GM10266 (cell line): ENCODE data around the gene F13A1.

Experiments
- DNase-seq: peaks from one replicate; pipeline ENCODE4 v3.0.0; 2012; ENCODE audit errors: extremely low spot score
- TF ChIP-seq, protein P1 (sequence below): IDR thresholded peaks from 2 replicates; pipeline ENCODE4 v1.5.1; 2012; ENCODE audit warnings: mild to moderate bottlenecking, low read depth; ENCODE audit not compliant: control insufficient read depth, insufficient read depth; ENCODE audit errors: missing control alignments

The F13A1 gene

DNA sequence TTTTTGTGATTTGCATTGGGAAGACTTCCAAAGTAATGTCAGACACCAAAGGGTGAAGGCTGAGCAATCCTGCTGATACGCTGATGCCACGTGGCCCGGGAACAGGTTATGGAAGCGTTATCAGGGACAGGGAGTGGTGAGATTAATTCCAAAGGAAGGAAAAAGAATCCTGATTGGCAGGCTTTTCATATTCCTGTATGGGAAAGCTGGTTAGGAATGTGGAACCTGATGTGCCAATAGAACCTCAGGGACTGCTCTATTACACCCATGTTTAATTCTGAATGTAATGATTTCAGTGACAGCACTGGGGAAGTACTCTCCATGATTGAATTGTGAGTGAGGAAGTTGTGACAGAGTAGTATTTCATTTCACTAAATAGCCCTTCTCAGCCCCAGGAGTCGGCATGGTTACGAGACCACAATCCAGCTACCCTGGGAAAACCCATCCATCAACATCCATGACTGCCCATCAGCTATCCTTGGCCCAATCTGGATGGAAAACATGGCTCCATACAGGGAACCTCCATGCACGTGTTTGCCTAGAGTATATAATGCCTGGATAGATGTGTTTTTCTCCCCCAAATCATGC, 49.4 kb downstream of the F13A1 start:
- TF ChIP-seq, protein P1, sequence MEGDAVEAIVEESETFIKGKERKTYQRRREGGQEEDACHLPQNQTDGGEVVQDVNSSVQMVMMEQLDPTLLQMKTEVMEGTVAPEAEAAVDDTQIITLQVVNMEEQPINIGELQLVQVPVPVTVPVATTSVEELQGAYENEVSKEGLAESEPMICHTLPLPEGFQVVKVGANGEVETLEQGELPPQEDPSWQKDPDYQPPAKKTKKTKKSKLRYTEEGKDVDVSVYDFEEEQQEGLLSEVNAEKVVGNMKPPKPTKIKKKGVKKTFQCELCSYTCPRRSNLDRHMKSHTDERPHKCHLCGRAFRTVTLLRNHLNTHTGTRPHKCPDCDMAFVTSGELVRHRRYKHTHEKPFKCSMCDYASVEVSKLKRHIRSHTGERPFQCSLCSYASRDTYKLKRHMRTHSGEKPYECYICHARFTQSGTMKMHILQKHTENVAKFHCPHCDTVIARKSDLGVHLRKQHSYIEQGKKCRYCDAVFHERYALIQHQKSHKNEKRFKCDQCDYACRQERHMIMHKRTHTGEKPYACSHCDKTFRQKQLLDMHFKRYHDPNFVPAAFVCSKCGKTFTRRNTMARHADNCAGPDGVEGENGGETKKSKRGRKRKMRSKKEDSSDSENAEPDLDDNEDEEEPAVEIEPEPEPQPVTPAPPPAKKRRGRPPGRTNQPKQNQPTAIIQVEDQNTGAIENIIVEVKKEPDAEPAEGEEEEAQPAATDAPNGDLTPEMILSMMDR: no peak

DNA sequence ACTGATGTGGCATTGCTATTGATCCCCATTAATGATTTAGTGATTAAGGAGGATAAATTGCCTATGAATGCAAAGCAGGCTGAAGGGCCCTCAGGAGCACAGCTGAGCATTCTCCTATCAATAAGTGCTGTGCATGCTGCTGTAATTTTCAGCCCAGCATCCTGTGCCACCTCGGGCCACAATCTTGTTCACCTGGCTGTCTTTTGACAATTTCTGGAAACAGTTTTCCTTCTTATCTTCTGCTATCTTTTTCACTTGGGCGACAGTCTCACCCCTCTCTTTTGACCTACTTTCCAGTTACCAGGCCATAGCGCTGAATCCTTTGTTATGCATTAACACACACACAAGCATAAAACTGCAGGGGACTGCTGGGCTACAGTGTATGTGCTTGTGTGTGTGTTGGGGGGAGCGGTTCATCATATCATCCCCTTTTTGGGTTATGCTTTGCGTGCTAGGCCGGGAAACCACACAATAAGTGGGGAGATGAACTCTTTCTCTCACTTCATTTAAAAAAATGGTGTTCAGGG, 60.2 kb downstream of the F13A1 start:
- DNase-seq: no peak
- TF ChIP-seq, protein P1: no peak

More for the DNA sequence above, 49.4 kb downstream of the F13A1 start:
- no peak for DNase-seq

- no peak for DNase-seq
- TF ChIP-seq, protein P1: no peak
Measured at GRCh38 chr6:6256886-6257285, 63.6 kb downstream of the F13A1 start.

GRCh38 chr6:6256259-6256658, 64.2 kb downstream of the F13A1 start:
- TF ChIP-seq, protein P1: no peak
- DNase-seq: no peak

GRCh38 chr6:6251555-6252280, 68.7 kb downstream of the F13A1 start:
- DNase-seq: no peak
- TF ChIP-seq, protein P1: no peak

- no peak for DNase-seq
- TF ChIP-seq, protein P1: no peak
Measured at GRCh38 chr6:6248651-6249050, 71.8 kb downstream of the F13A1 start.

GRCh38 chr6:6246544-6246943, 73.9 kb downstream of the F13A1 start:
- TF ChIP-seq, protein P1: no peak
- DNase-seq: no peak
